B cell (primary cell): ENCODE results near the gene GPR183. TPM values are rescaled to one million over a fixed set of nuclear protein-coding genes. Genes with fewer than 3 reads are reported as not detected.

Source experiments
- ATAC-seq: fragments of 200-7000 bp; cut with Tn5 transposase; one replicate; pipeline ENCODE4 v1.10.0; 2021; ENCODE audit warnings: low read depth, mild to moderate bottlenecking, moderate number of reproducible peaks, moderate library complexity
- CTCF ChIA-PET: fragments of 350-600 bp; sonication (Branson Sonifier 250); formaldehyde crosslinking; loops from one replicate; lab custom pipeline; 2021; ENCODE audit warnings: antibody characterized with exemption, inconsistent platforms; lab: Charles Lee
- POLR2A ChIA-PET: fragments of 350-600 bp; sonication (Branson Sonifier 250); formaldehyde crosslinking; loops from one replicate; lab custom pipeline; 2021; ENCODE audit warnings: antibody characterized with exemption; lab: Charles Lee
- DNase-seq: peaks from one replicate; pipeline ENCODE4 v3.0.0; 2013
- H2AFZ ChIP-seq: 2 replicates; pipeline ENCODE4 v1.6.1; 2012; ENCODE audit warnings: mild to moderate bottlenecking, low read depth, low read length; ENCODE audit not compliant: insufficient read depth, poor library complexity, severe bottlenecking
- H3K27ac ChIP-seq, 2 donors: 1 replicate in 1 of 2; 2 replicates in 1 of 2; pipeline ENCODE4 v1.5.1; 2012 to 2013; ENCODE audit warnings: low read length in 2 of 2, mild to moderate bottlenecking in 2 of 2, moderate library complexity in 1 of 2
- H3K27me3 ChIP-seq, 4 experiments: fragments of 200-600 bp in 1 of 4; sonication (generic) in 1 of 4; replicated peaks in 1 of 4; 1 replicate in 2 of 4; 2 replicates in 2 of 4; pipeline versions ENCODE4 v1.6.1 to v1.7.0; 2013 to 2016; ENCODE audit warnings: low read length in 3 of 4, mild to moderate bottlenecking in 2 of 4, mixed read lengths in 1 of 4, moderate library complexity in 1 of 4; ENCODE audit not compliant: insufficient read depth in 4 of 4, control insufficient read depth in 3 of 4; ENCODE audit errors: control extremely low read depth in 1 of 4
- H3K36me3 ChIP-seq, 2 experiments: replicated peaks in 1 of 2; 1 replicate in 1 of 2; 2 replicates in 1 of 2; pipeline versions ENCODE4 v1.6.1 to v1.7.1; 2013; ENCODE audit warnings: low read length in 1 of 2; ENCODE audit not compliant: insufficient read depth in 2 of 2, control insufficient read depth in 1 of 2; ENCODE audit errors: control extremely low read depth in 1 of 2, extremely low read depth in 1 of 2
- H3K4me1 ChIP-seq, 2 donors: fragments of 200-600 bp in 1 of 2; sonication (generic) in 1 of 2; 1 replicate in 1 of 2; 2 replicates in 1 of 2; pipeline versions ENCODE4 v1.5.1 to v1.6.1; 2013 to 2017; ENCODE audit warnings: low read length in 2 of 2; ENCODE audit not compliant: control insufficient read depth in 2 of 2, insufficient read depth in 2 of 2
- H3K4me2 ChIP-seq: replicated peaks from 2 replicates; pipeline ENCODE3; 2012; ENCODE audit warnings: mild to moderate bottlenecking, low read depth, low read length; ENCODE audit not compliant: poor library complexity, severe bottlenecking
- H3K4me3 ChIP-seq, 5 experiments: fragments of 200-600 bp in 1 of 5; sonication (generic) in 1 of 5; 1 replicate in 3 of 5; 2 replicates in 2 of 5; pipeline versions ENCODE4 v1.5.1 to v1.7.0; 2011 to 2016; ENCODE audit warnings: low read length in 4 of 5, mild to moderate bottlenecking in 4 of 5, low read depth in 2 of 5, control low read depth in 1 of 5, moderate library complexity in 1 of 5; ENCODE audit not compliant: insufficient read depth in 1 of 5; ENCODE audit errors: control extremely low read depth in 1 of 5, extremely low read depth in 1 of 5
- H3K79me2 ChIP-seq: fragments of 200-600 bp; sonication (generic); one replicate; pipeline ENCODE4 v1.6.0; 2016; ENCODE audit warnings: low read length; ENCODE audit not compliant: control insufficient read depth, insufficient read depth
- H3K9ac ChIP-seq: fragments of 200-600 bp; sonication (generic); 2 replicates; pipeline ENCODE4 v1.6.1; 2017; ENCODE audit warnings: mild to moderate bottlenecking, low read length, moderate library complexity
- H3K9me3 ChIP-seq, 3 donors: one replicate each; pipeline versions ENCODE4 v1.6.1 to v1.7.1; 2013; ENCODE audit warnings: low read length in 2 of 3; ENCODE audit not compliant: control insufficient read depth in 2 of 3, insufficient read depth in 1 of 3; ENCODE audit errors: control extremely low read depth in 1 of 3
- H4K20me1 ChIP-seq: 2 replicates; pipeline ENCODE4 v1.6.0; 2012; ENCODE audit warnings: mild to moderate bottlenecking, low read length; ENCODE audit not compliant: insufficient read depth, control insufficient read depth, poor library complexity, severe bottlenecking
- H3K27ac Mint-ChIP-seq: one replicate; pipeline ENCODE4 v1.8.0; 2021; ENCODE audit warnings: mixed read lengths
- H3K27me3 Mint-ChIP-seq: one replicate; pipeline ENCODE4 v1.8.0; 2021; ENCODE audit warnings: mixed read lengths
- H3K4me1 Mint-ChIP-seq: one replicate; pipeline ENCODE4 v1.8.0; 2021; ENCODE audit warnings: mixed read lengths
- H3K4me3 Mint-ChIP-seq: one replicate; pipeline ENCODE4 v1.8.0; 2021; ENCODE audit warnings: mixed read lengths
- H3K9me3 Mint-ChIP-seq: one replicate; pipeline ENCODE4 v1.8.0; 2022; ENCODE audit warnings: mixed read lengths; ENCODE audit not compliant: insufficient read depth
- CTCF ChIP-seq: fragments of 200-600 bp; IDR thresholded peaks from one replicate; pipeline ENCODE4 v1.8.0; 2022; ENCODE audit warnings: antibody characterized with exemption, mild to moderate bottlenecking
- EZH2 ChIP-seq: IDR thresholded peaks from 2 replicates; pipeline ENCODE4 v1.6.1; 2012; ENCODE audit warnings: borderline replicate concordance, low read depth, mild to moderate bottlenecking, moderate library complexity, low read length; ENCODE audit not compliant: insufficient read depth, poor library complexity, severe bottlenecking
- WGBS: methylation state at CpG from one replicate; pipeline ENCODE4 v1.1.5; 2013; ENCODE audit warnings: missing lambda C conversion rate; ENCODE audit not compliant: insufficient coverage; 5-methylcytosine and 5-hydroxymethylcytosine counted together
- intact Hi-C: fragments of 100-400 bp; cut with micrococcal nuclease; formaldehyde crosslinking; loops from one replicate; pipeline ENCODE4 v1.10.0; 2022
- polyA plus RNA-seq: library from polyadenylated mRNA; depleted of rRNA; stranded (reverse); fragments of >200 nt; gene quantifications from 2 replicates; pipeline ENCODE4 v1.2.3, GENCODE V29; 2012
- total RNA-seq, 2 donors: library from RNA; stranded (reverse); fragments of 120-200 nt in 1 of 2; gene quantifications; 1 replicate in 1 of 2; 2 replicates in 1 of 2; pipeline versions ENCODE4 v1.2.3 to v1.2.4, GENCODE V29; 2013 to 2022

Gene GPR183
- total and polyA plus RNA-seq, 2 donors (not counting 1 experiment from before 2014, with no cell fraction given): 150 to 256 TPM

GRCh38 chr13:99352351-99353245, 45.4 kb upstream of the GPR183 start:
- TF ChIP-seq CTCF: no peak
- TF ChIP-seq EZH2: no peak
- Mint-ChIP-seq H3K4me3 (peak overlapping the region; percentile 40), H3K4me1 (peaks cover 87% of the 10 kb centered on the region), H3K27me3 (no peaks in the 10 kb centered on the region), H3K9me3 (no peaks in the 10 kb centered on the region), H3K27ac (peak overlapping the region; percentile 98)
- 95% methylated on average over 14 of the region's 17 CpGs for WGBS
- ChIA-PET CTCF (interaction anchor here (0.7 to 3.9 kb wide), 11 partner anchors 18 to 176 kb away, joined by 3 to 24 read pairs (median 7); partner anchors contain the start of genes GPR18 and GPR183), POLR2A (interaction anchor here (0.8 to 2.7 kb wide), 4 partner anchors 21 to 83 kb away, joined by 3 to 28 read pairs (median 4); no protein-coding TSS in a partner anchor)
- Histone ChIP-seq H3K79me2 (peaks cover 32% of the 10 kb centered on the region), H3K9me3 (no peaks in the 10 kb centered on the region), H2AFZ (no peak overlapping the region), H3K36me3 (peaks cover 0 to 39% of the 10 kb centered on the region in 2 experiments), H3K27me3 (no peaks in the 10 kb centered on the region), H3K4me1 (peaks cover 49 to 67% of the 10 kb centered on the region in 2 donors), H3K4me3 (no peak overlapping the region), H3K4me2 (no peak overlapping the region), H3K9ac (no peak overlapping the region), H4K20me1 (no peaks in the 10 kb centered on the region), H3K27ac (peak overlapping the region; percentile 21 to 31)
- no peak for DNase-seq
- peak; percentile 5 for ATAC-seq
- intact Hi-C loops: loop anchor here (5.0 kb wide), 1 partner anchor 35 kb away; no protein-coding TSS in a partner anchor
